GOT3 (cell line): ENCODE measurements around the gene MGAT4A.
"Not testable (repeated sequence)": the region's sequence is repeated elsewhere in the genome, so short reads cannot be mapped to it uniquely, and the experiment has no call there.

Experiments
- DNase-seq: peaks from one replicate; lab custom pipeline; 2025; ENCODE audit warnings: mixed read lengths; lab: John Stamatoyannopoulos, UW

The MGAT4A gene

DNA sequence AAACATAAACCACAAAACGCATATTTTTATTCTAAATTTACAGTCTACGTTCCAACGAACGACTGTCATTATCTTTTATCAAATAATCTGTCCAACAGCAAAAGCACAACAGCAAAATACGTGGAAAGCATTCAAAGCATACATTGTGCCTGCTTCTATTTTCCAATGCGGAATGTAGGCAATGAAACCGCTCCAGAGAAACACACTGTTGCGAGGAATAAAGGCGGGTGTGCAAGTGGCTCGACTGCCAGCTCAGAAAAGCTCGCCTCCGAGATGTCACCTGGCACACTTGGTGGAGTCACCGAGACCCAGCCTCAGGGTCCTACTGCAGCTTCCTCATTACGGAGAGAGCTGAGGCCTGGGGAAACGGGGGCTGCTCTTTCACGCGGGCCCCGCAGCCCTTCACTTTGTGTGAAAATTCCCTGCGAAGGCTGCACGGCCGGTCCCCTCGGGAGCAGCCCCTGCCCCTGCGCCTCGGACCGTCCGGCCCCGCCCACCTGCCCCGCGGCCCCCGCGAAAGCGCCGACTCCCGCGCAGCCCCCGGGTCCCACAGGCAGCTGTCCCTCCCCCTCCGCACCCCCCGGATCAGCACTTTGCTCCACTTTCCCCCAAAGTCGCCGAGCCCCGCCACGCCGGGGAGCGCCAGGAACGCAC, 752 bp downstream of the MGAT4A start:
- no peak for DNase-seq

DNA sequence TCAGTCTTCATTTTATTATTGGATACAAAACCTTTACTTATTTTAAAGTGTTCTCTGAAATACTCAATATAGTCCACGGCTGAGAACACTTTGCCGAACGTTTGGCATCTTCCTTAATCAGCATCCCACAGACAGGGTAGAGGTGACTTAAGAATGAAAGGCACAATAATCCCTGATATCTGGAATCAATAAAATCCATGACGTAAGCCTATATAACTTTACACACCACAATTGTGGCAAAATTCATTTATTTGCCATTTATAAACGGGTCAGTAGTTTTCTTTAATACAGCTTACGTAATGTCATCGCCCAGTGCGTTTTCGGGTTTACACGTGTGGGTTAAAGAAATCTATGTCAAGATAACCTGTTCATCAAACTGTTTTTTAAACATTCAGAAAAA, 1.3 kb downstream of the MGAT4A start:
- DNase-seq = no peak

- DNase-seq = not testable (repeated sequence)
Observed at GRCh38 chr2:98728088-98728718, 2.7 kb downstream of the MGAT4A start.

DNA sequence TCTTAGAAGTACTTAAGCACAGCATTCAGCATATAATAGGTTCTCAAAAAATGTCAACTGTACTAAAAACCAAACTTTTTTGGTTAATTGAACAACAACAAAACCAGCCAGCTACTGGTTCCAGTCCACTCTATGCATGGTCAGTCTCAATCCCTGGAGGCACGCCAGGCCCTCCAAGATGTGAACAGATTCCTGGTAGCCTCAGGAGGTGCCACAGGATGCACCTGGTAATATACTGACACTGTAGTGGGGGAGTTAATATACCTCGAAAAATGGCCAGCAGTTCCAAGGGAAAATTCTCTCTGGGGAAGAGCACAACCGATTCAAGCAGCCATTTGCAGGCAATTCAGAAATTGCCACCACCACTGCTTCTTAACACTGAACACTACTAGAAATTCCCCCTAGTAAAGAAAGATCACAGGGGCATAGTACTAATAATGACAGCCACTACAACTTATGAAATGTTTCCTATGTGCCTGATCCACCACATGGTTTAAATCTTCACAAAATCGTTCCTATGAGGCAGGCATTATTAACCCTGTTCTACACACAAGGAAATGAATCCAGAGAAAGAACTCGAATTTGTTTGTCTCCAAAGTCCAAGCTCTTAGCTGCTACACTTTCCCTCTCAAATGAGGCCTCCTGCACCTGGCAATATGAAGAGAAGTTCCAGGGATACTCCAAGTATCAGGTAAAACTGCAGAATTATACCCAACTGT, 3.4 kb downstream of the MGAT4A start:
- DNase-seq = no peak

DNA sequence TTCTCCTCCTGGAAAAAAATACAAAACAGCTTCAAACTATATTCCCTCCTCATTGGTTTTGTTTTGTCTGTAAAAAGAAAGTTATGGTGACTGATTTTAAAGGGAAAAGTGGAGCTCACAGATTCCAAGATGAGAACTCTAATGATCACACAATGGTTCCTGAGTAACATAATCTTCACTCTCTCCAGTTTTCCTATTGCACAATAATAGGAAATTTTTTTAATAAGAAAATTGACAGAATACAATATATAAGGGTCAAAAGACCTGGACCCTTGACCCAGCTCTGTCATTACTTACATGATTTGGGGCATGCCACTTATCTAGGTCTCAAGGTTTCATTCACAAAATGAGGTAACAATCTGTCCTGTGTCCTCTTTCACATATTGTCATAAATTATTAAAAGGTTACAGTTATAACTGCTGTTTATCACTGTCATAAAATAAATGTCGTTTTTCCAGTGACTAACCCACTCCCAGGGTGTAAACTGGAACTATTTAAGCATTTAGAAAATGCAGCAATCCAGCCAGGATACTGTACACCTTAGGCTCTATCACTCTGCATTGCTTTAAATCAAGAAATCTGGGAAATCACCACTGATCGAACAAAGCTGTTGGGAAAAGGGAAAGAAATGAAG, 4.1 kb downstream of the MGAT4A start:
- DNase-seq = no peak

DNA sequence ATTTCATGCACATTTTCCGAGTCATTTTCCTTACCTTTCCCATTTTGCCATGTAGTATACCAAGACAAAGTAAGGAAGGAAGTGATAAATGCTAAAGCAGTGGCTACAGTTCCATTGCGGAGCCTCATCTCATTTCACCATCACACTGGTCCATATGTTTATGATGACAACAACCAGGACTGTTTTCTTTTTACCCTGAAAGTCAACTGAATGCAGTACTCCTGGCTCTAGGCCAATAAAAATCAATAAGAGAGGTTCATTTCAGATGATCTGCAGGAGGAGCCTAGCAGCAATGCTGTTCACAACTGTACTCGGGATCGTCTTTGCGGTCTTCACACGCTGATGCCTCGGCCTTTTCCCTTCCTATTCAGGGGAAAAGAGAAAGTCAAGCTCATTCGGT, 4.7 kb downstream of the MGAT4A start:
- no peak for DNase-seq

DNA sequence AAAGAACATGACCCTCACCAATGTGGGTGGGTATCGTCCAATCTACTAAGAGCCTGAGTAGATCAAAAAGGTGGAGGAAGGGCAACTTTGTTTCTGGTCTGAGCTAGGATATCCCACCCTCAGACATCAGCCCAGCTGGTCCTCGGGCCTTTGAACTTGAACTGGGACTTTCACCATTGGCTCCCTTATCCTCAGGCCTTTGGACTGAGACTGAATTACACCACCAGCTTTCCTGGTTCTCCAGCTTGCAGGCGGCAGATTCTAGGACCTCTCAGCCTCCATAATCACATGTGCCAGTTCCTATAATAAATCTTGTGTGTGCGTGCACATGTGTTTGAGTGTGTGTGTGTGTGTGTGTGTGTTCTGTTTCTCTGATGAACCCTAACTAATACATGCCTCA, 10.6 kb downstream of the MGAT4A start:
- no peak for DNase-seq

DNA sequence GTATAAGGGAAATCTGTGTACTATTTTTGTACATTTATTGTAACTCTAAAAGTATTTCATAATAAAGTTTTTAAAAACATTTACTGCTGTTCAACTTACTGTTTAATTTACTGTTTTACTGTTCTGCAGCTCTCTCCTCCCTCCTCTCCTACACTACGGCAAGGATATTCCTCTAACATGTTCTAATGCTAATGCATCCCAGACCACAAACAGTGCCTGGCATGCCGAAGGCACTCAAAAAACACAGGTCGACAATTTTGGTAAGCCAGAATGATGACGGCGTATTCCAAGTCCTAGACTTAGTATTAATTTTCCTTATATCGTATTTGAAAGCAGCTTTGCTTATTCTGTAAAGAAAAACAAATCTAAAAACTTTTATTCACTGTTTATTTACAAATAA, 13.3 kb downstream of the MGAT4A start:
- no peak for DNase-seq

DNA sequence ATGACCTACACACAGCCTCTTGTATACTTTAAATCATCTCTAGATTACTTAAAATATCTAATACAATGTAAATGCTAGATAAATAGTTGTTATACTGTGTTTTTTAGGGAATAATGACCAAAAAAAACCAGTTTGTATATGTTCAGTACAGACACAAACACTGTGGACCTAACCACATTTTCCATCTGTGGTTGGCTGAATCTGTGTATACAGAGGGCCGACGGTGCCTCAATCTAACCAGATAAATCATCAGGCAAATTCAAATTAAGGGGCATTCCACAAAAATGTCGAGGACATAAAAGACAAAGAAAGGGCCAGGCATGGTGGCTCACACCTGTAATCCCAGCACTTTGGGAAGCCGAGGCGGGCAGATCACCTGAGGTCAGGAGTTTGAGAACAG, 14.1 kb downstream of the MGAT4A start:
- no peak for DNase-seq

DNA sequence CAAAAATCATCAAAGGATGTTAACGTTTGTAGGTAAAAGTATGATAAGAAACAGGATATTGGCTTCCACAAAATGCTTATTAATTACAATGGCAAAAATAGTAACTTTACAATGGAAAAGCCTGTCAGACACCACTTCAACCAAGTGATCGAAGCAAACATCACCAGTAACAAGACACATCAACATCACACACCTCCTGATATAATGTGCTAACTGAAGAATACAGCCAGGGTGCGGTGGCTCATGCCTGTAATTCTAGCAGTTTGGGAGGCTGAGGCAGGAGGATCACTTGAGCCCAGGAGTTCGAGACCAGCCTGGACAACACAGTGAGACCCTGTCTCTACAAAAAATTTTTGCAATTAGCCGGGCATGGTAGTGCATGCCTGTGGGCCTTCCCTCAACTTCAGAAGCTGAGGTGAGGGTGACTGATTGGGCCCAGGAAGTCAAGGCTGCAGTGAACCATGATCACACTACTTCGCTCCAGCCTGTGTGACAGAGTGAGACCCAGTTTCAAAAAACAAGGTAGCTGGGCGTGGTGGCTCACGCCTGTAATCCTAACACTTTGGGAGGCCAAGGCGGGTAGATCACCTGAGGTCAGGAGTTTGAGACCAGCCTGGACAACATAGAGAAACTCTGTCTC, 15.0 kb downstream of the MGAT4A start:
- DNase-seq = no peak

DNA sequence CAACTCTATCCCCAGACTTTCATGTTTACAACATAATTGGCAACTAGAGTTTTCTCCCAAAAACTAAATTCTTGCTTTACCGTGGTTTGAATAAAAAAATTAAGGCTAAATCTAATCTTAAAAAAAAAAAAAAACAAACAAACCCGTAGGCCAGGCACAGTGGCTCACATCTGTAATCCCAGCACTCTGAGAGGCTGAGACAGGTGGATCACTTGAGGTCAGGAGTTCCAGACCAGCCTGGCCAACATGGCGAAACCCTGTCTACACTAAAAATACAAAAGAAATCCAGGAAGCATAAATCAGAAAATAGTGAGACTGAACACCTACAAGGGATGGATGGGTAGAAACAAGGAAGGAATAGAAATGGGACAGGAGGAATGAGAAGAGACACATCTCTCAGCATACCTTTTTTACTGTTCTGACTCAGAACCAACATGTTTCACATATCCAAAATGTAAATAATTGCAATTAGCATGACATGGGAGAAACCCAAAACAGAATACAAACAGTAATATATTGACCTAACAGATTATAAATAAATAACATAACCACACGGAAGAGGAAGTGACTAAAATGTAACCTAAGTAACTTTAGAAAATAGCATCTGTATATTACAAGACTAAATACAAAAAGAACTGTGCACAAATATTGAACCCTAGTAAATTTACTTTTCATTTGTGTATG, 17.5 kb downstream of the MGAT4A start:
- no peak for DNase-seq

DNA sequence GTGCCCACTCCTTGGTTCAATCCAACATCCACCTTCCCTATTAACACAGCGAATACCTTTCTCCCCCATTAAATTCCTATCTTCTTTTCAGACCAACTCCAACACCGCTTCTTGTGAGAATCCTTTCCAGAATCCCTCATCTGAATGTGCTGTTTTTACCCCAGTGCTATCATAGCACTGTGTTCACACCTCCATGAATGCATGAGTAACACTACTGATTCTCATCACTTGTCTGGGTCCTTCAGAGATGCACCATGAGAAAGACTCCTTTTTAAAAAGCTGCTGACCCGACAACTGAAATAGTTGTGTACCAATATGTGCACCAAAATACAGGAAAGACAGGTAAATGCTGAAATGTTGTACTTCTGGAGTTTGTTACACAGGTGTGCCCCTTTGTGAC, 18.8 kb downstream of the MGAT4A start:
- DNase-seq = no peak

DNA sequence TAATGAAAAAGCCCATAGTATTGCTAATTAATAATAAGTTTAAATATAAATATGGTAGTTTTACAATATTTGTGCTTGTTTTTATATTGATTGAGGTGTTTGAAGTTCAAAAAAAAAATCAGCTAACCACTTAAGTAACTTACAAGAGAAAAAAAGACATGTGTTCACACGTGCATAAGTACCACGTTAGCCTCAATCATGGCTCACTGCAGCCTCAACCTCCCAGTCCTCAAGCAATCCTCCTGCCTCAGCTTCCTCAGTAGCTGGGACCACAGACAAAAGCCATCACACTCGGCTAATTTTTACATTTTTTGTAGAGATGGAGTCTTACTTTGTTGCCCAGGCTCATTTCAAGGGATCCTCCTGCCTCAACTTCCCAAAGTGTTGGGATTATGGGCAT, 19.4 kb downstream of the MGAT4A start:
- no peak for DNase-seq

- DNase-seq = no peak
Observed at GRCh38 chr2:98710734-98711133, 20.2 kb downstream of the MGAT4A start.

DNA sequence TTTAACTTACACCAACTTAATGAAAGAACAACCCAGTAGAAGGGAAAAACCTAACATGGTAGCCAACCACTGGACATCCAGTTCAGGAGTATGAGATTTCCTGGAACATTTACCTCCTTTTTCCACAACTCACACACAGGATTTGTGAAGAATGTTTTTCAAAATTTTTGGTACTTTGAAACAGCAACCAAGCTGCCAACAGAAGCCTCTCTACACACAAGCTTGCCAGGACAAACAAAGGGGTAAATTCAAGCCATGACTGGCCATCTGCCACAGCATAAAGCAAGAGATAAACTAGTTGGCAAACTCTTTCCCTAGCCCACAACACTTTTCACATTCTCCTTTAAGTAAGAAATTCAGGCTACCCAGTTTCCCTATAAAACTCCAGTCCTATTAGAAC, 21.4 kb downstream of the MGAT4A start:
- DNase-seq = no peak

- DNase-seq = no peak
Observed at GRCh38 chr2:98708396-98709186, 22.3 kb downstream of the MGAT4A start.

- no peak for DNase-seq
Observed at GRCh38 chr2:98706591-98706990, 24.3 kb downstream of the MGAT4A start.

DNA sequence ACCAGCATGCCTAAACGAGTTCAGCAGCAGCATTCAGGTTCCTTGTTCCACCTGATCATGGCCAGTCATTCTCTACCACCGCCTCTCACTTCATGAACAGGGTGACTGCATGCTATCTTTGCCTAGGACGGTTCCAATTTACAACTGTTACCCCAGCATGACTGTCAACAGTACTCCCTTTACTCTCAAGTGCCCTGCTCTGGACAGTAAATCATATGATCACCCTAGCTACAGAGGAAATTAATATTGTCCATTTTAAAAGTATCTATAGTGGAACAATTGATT, 25.7 kb downstream of the MGAT4A start:
- DNase-seq = no peak

- no peak for DNase-seq
Observed at GRCh38 chr2:98704499-98705332, 26.2 kb downstream of the MGAT4A start.

DNA sequence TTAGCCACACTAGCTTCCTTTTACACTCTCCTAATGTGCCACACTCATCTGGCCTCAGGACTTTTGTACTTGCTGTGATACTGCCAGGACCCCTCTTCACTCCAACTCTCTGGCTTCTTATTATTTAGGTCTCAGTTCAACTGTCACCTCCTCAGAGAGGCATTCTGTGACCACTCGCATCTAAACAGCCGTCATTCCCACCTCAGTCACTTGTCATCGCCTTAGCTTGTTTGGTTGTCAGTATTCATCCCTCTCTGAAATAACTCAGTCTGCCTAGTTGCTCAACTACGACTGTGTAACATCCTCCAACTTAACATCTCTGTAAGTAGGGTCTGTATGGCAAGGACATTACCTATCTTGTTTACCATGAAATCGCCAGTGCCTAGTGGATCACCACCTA, 27.2 kb downstream of the MGAT4A start:
- no peak for DNase-seq
